RWPE1 (cell line): Measurements from ENCODE around the gene MAG.

Source experiments
- CTCF ChIA-PET: fragments of 350-600 bp; sonication (Branson Sonifier 250); formaldehyde crosslinking; extraction: SDS; loops from one replicate; lab custom pipeline; 2021; lab: Yijun Ruan, JAX
- POLR2A ChIA-PET: fragments of 400-600 bp; formaldehyde crosslinking; extraction: SDS; loops from one replicate; lab custom pipeline; 2020; ENCODE audit warnings: antibody characterized with exemption; ENCODE audit not compliant: low non-redundant PET; lab: Yijun Ruan, JAX
- DNase-seq: peaks from one replicate; pipeline ENCODE4 v3.0.0; 2012; ENCODE audit warnings: low spot score
- H3K27ac ChIP-seq: fragments of 450-650 bp; 2 replicates; pipeline ENCODE4 v1.5.1; 2017
- CTCF ChIP-seq: fragments of 450-650 bp; conservative IDR thresholded peaks from 2 replicates; pipeline ENCODE4 v1.5.1; 2017; ENCODE audit warnings: low read depth, mild to moderate bottlenecking

The MAG gene

GRCh38 chr19:35265126-35265899, 26.6 kb upstream of the MAG start:
- CTCF ChIA-PET: interaction anchor here (0.7 kb wide), 1 partner anchor 230 kb away, joined by 4 read pairs; no protein-coding TSS in a partner anchor
- TF ChIP-seq CTCF: no peak
- POLR2A ChIA-PET: interaction anchor here (0.6 kb wide), 1 partner anchor 93 kb away, joined by 3 read pairs; no protein-coding TSS in a partner anchor
- no peak for DNase-seq
- peak overlapping the region; percentile 95 for H3K27ac ChIP-seq

GRCh38 chr19:35265900-35266519, 26.0 kb upstream of the MAG start:
- POLR2A ChIA-PET: no interaction called here
- no peak for TF ChIP-seq CTCF
- DNase-seq: no peak
- CTCF ChIA-PET: interaction anchor here (0.7 to 0.8 kb wide), 2 partner anchors 125 to 229 kb away, joined by 3 to 4 read pairs; no protein-coding TSS in a partner anchor
- H3K27ac ChIP-seq: peak overlapping the region; percentile 95

DNA sequence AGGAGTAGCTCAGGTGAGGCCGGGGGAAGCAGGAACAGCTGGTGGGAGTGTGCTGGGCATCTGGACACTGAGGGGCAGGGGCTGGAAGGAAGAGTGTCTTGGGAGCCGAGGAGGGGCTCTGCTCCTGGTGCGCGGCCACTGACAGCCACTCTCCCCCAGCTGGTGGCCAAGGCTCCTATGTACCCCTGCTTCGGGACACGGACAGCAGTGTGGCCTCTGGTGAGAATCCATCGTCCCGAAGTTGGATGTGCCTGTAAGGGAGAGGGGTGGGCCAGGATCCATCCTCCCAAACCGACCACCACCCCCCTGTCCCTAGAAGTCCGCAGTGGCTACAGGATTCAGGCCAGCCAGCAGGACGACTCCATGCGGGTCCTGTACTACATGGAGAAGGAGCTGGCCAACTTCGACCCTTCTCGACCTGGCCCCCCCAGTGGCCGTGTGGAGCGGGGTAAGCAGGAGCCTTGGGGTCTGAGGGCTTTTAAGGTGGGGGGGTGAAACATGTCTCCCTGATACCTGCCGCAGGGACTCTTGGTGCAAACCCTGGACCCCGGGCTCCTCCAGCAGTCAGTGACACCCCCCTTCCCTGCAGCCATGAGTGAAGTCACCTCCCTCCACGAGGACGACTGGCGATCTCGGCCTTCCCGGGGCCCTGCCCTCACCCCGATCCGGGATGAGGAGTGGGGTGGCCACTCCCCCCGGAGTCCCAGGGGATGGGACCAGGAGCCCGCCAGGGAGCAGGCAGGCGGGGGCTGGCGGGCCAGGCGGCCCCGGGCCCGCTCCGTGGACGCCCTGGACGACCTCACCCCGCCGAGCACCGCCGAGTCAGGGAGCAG, 25.2 kb upstream of the MAG start:
- H3K27ac ChIP-seq: peak overlapping the region; percentile 95
- CTCF ChIA-PET: interaction anchor here (0.5 to 0.8 kb wide), 2 partner anchors 126 to 213 kb away, joined by 3 to 4 read pairs; no protein-coding TSS in a partner anchor
- no peak for DNase-seq
- TF ChIP-seq CTCF: no peak
- POLR2A ChIA-PET: interaction anchor here (1.2 kb wide), 1 partner anchor 197 kb away, joined by 3 read pairs; no protein-coding TSS in a partner anchor

GRCh38 chr19:35267353-35267817, 24.6 kb upstream of the MAG start:
- no peak for DNase-seq
- H3K27ac ChIP-seq: peak overlapping the region; percentile 95
- POLR2A ChIA-PET: interaction anchor here (0.6 to 1.2 kb wide), 2 partner anchors 14 to 196 kb away, joined by 3 read pairs; no protein-coding TSS in a partner anchor
- CTCF ChIA-PET: interaction anchor here (0.5 kb wide), 2 partner anchors 124 to 212 kb away, joined by 4 read pairs; no protein-coding TSS in a partner anchor
- TF ChIP-seq CTCF: no peak

DNA sequence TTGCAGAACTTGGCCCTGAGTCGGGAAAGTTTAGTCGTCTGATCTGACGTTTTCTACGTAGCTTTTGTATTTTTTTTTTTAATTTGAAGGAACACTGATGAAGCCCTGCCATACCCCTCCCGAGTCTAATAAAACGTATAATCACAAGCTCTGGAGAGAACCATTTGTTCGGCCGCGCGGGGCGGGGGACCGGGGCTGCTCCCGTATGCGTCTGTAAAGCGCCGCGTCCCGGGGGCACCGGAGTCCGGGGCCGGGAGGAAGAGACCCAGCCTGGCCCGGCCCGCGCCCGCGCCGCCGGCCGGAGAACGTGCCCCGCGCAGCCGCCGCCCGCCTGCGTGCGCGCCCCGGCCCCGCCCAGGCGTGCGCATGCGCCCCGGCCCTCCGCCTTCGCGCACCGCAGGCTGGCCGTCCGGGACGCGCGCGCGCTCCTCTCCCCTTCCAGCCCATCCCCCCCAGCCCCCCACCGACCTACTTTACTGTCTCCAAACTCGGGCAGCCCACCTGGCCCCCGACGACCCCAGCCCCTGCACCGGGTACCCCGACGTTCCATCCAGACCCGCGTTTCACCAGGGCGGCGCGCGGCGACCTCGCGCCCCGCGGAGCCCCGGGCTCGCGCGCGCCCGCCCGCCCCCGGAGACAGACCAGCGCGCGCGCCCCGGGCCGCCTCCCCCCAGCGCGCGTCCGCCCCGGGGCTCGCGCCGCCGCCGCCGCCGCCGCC, 24.0 kb upstream of the MAG start:
- CTCF ChIA-PET: interaction anchor here (0.5 kb wide), 1 partner anchor 124 kb away, joined by 4 read pairs; no protein-coding TSS in a partner anchor
- peak; percentile 96 for DNase-seq
- TF ChIP-seq CTCF: no peak
- POLR2A ChIA-PET: interaction anchor here (0.6 to 1.2 kb wide), 2 partner anchors 13 to 196 kb away, joined by 3 read pairs; no protein-coding TSS in a partner anchor
- peak overlapping the region; percentile 95 for H3K27ac ChIP-seq
